GM21360 (cell line): Measurements from ENCODE around the gene VPS52.

Experiments
- ATAC-seq: cut with Tn5 transposase; IDR thresholded peaks from one replicate; pipeline ENCODE4 v1.9.1; 2021; ENCODE audit warnings: mild to moderate bottlenecking, moderate library complexity; ENCODE audit not compliant: unreplicated experiment

VPS52 gene

DNA sequence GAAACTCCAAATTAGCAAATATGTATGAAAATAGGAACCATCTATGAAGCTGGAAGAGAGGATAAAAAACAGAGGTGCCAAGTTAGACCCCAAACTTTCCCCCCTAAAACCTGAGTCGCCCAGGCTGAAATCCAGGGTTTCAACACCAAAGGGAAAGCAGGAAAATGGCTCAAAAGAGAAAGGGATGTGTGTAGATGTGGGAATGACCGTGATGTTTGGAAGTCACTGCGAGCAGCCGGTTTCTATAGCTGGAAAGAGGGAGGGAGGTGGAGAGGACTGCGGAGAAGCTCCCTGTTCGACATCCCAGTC is 58.9 kb downstream of the VPS52 start:
- no peak for ATAC-seq

DNA sequence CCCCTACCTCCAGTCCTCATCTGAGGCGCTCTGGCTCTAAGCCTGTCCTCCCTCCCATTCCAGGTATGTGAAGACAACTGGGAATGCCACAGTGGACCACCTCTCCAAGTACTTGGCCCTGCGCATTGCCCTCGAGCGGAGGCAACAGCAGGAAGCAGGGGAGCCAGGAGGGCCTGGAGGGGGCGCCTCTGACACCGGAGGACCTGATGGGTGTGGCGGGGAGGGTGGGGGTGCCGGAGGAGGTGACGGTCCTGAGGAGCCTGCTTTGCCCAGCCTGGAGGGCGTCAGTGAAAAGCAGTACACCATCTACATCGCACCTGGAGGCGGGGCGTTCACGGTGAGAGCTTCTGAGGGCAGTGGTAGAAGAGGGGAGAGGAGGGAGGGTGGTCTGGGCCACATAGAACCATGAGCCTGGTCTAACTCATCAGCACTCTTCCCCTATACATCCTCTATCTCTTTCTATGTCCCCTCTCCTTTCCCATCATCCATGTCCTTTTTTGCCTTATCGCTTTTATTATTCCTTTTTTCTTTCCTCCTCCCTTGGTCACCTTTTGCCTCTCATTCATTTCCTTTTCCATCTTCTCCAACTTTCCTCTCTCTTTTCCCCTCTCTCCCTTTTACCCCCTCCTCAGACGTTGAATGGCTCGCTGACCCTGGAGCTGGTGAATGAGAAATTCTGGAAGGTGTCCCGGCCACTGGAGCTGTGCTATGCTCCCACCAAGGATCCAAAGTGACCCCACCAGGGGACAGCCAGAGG is 59.8 kb downstream of the VPS52 start:
- no peak for ATAC-seq

DNA sequence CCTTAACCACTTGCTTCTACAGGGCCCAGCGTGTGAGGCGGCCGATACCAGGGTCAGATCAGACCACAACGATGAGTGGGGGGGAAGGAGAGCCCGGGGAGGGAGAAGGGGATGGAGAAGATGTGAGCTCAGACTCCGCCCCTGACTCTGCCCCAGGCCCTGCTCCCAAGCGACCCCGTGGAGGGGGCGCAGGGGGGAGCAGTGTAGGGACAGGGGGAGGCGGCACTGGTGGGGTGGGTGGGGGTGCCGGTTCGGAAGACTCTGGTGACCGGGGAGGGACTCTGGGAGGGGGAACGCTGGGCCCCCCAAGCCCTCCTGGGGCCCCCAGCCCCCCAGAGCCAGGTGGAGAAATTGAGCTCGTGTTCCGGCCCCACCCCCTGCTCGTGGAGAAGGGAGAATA is 60.5 kb downstream of the VPS52 start:
- no peak for ATAC-seq

DNA sequence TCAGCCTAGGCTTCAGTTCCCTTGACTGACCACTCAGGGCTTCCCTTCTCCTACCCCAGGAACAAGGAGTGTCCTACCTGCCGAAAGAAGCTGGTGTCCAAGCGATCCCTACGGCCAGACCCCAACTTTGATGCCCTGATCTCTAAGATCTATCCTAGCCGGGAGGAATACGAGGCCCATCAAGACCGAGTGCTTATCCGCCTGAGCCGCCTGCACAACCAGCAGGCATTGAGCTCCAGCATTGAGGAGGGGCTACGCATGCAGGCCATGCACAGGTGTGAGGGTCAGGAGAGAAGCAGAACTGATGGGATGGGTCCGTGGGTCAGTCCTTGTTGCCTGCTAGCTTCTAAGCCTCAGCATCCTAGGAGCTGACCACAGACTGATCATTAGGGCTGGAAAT is 61.8 kb downstream of the VPS52 start:
- ATAC-seq: no peak

DNA sequence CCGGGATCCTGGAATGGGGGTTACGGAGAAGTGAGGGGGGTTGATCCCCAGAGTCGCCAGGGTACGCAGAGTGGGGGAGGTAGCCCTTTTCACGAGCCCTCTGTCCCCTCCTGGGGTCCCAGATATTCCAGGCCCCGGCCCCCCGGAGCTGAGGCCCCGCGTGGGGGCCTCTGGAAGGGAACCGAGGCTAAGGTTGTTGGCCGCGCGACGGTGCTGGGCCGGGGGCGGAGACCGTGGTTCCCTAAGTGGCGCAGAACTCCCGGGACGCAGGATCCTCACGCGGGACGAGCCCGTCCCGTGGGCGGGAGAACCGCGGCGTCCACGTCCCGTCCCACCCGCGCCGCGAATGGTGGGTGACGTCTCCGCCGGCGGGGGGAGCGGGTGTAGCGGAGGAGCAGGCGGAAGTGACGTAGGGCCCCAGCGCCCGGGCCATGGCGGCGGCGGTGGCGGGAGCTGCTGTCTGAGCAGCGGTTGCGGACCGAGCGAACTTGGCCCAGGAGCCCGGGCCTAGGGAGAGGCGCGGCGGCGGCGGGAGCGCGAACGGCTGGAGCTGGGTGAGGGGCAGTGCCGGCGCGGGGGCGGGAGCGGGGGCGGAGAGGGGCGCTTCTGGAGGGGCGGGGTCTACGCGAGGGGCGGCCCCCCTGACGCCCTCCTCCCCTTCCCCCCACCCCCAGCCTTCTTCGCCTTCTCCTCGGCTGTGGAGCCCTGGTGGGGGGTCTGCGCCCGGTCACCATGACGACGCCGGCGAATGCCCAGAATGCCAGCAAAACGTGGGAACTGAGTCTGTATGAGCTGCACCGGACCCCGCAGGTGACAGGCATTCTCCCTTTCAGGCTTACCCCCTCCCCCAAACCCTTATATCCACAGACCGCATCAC is 63.3 kb downstream of the VPS52 start, which contains the start of gene RING1:
Gene RING1, plus strand, starts transcription at position 410 of the 877 bp plus-strand sequence. Its CDS starts 323 bp downstream, at position 733.
- no peak for ATAC-seq

DNA sequence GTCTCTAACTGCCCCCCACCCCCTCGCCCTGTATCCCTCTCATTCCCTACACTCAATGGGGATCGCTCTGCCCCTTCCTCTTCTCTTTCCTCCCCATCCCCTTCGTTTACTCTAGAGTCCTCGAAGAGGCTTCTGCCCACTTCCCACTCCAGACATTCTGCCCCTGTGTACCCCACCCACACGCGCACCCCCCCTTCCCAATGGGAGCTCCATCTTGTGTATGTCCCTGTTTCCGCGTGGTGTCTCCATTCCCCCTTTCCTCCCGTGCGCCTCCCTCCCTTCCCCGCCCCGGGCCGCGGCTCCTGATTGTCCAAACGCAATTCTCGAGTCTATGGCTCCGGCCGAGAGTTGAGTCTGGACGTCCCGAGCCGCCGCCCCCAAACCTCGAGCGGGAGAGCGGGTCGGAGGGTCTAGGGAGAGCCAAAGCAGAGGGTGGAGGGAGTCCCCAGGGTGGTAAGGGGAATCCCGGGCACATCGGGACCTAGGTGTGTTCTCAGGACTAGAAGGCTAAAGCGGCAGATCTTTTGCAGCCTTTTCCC is 64.1 kb downstream of the VPS52 start:
- no peak for ATAC-seq

DNA sequence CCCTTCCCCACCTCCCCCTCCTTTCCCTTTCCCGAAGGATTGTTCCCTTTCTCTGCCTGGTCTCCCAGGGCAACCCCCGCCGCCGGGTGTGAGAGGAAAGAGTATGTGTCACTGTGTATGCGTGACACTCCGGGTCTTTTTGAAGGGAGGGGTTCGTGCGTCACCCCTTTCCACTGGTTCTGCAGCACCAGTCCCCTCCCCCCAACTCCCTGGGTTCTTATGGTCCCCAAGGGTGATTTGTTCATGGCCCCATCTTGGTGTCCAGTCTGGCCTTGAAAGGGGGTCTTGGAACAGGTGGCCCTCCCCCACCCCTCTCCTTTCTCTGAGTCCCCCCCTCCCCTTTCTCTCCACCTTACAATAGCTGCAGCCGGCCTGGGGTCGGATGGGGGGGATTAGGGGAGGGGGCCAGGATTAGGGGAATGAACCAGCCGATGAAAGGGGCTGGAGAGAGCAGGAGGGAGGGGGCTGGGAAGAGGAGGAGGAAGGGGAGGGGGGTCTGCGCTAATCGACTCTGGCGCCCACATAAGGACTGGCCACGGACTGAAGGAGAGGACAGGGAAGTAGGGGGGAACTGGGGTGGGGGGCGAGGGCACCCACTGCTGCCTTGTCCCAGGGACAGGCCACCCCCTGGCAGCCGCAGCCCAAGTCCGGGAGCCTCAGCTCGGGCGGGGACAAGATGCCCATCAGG is 64.7 kb downstream of the VPS52 start:
- ATAC-seq: no peak

DNA sequence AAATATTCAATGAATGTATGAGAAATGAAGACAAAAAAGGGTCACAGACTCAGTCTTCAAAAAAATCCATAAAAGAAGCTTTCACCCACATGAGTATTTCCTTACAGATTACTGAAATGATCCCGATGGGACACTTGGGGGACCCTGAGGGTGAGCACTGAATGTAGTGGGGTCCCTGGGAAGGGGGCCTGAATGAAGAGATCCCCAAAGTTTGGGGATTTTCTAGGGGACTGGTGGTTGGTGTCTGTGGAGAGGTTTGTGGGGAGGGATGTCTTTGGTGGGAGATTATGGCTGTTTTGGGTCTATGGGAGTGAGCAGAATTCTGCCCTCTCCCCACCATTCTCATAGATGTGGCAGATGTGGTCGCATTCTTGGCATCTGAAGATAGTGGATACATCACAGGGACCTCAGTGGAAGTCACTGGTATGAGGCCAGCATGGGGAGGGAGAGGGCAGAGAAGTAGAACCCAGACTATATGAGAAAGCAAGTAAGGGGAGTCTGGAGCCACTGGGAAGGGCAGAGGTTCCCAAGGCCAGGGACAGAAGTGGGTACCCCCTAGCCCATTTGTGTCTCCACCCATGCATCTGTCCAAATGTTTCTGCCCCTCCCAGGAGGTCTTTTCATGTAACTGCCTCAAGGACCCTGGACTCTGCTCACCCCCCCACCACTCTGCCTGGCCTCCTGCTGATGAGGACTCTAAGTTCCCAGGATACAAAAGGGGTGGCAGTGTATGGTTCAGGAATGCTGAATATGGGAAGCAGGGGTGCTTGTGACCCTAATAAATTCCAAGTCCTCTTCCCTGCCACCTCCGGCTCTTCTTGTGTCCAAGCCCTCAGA is 65.4 kb downstream of the VPS52 start:
- no peak for ATAC-seq

DNA sequence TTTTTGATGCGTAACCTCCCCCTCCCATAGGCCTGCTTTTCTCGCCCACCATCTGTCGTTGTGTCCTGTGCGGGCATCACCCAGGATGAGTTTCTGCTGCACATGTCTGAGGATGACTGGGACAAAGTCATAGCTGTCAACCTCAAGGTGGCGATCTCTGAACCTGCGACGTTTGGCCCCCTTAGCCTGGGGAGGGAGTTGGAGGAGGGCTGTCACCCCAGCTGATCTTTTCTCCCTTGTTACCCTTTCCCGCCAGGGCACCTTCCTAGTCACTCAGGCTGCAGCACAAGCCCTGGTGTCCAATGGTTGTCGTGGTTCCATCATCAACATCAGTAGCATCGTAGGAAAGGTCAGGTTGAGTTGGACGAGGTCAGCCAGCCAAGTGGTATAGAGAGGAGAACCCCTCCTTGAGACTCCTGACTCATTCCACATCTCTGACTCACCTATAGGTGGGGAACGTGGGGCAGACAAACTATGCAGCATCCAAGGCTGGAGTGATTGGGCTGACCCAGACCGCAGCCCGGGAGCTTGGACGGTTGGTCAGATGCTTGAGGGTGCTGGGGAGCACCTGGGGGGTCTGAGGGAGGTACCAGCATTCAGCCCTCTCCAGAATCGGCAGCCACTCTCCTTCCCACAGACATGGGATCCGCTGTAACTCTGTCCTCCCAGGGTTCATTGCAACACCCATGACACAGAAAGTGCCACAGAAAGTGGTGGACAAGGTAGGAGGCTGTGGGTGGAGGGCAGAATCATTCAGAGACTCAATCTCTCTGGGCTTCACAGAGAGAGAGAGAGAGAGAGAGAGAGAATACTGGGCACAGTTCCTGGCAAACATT is 66.3 kb downstream of the VPS52 start:
- ATAC-seq: no peak

DNA sequence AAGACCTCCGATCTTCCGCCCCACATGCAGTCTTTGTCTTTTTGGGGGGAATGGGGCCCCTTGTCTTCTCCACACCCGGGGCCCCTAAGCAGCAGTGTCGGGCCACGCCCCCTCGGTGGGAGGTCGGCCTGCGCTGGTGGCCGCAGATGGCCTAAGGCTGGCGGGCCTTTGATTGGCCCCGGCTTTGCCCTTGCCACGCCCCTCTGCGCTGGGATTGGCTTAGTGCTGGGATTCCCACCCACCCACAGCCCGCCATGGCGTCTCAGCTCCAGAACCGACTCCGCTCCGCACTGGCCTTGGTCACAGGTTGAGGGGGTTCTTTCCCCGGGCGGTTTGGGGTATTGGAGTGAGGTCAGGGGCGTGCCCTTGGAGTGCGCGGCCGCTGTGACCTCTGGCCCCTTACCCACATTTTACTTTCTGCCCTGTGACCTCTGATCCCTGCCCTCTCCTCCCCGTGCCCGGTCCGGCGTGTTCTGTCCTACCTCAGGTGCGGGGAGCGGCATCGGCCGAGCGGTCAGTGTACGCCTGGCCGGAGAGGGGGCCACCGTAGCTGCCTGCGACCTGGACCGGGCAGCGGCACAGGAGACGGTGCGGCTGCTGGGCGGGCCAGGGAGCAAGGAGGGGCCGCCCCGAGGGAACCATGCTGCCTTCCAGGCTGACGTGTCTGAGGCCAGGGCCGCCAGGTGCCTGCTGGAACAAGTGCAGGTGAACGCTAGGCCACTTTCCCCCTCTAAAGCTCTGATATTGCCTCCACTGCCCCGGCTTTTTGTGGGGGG is 67.1 kb downstream of the VPS52 start, which contains the start of gene HSD17B8:
Gene HSD17B8, plus strand, starts transcription at position 241 of the 776 bp plus-strand sequence. Its CDS starts 14 bp downstream, at position 255.
- peak; percentile 35 for ATAC-seq

DNA sequence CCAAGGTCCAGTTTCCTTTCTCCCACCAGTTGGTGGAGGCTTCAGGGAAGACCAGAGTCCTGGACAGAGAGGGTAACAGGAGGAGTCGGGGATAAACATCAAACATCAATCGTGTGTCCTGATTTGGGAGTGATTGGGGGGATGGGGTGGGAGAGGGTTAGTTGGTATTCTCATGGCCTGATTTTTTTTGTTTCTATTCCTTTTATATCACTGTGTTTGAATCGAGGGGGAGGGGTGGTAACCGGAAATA is 67.6 kb downstream of the VPS52 start:
- no peak for ATAC-seq

DNA sequence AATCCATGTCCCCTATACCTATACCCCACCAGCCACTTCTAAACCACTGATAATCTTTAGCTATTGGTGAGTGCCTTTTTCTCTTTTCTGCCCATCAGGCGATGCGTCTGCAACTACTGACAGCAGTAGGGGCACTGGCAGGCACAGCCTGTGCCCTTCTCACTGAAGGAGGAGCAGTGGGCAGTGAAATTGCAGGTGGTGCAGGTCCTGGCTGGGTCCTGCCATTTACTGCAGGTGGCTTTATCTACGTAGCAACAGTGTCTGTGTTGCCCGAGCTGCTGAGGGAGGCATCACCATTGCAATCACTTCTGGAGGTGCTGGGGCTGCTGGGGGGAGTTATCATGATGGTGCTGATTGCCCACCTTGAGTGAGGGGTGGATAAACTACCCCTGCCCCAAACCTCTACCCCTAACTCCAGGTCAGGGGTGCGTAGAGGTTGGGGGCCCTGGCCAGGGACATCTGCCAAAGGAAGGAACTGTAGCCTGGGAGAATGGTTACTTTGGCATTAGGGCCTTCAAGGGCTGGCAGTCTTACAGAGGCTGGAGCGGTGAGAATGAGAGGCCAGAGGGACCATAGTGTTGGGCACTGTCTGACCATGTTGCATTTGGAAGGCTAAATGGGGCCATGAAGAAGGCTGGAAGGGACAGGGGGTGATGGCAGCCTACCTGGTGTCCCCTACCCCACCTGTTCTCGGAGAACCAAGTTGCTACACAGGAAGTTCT is 68.1 kb downstream of the VPS52 start:
- no peak for ATAC-seq

DNA sequence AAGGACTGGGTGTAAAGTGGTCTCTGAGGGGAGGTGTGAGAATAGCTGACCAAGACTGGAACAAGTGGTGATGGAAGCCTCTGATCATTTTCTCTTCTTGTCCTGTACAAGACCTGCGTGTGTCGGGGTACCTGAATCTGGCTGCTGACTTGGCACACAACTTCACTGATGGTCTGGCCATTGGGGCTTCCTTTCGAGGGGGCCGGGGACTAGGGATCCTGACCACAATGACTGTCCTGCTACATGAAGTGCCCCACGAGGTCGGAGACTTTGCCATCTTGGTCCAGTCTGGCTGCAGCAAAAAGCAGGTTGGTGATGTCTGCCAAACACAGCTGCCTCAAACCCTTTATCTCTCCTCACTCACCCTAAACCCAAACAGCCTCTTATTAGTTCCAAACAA is 68.9 kb downstream of the VPS52 start:
- no peak for ATAC-seq

DNA sequence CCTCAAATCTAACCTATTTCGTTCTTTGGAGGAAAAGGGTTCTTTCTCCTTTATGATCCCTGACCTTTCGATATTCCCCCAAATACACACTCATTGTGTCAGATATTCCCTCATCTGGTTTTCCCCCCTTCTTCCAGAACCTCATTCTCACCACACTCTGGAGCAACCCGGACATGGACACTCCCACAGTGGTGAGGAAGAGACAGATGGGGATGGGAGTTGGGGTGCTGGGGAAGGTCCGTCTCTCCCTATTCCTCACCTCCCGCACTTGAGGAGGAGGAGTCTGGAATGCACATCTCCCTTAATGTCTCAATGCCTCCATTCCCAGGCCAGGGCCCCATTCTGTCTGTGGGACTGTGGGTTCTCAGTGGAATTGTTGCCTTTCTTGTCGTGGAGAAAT is 69.7 kb downstream of the VPS52 start:
- ATAC-seq: no peak

DNA sequence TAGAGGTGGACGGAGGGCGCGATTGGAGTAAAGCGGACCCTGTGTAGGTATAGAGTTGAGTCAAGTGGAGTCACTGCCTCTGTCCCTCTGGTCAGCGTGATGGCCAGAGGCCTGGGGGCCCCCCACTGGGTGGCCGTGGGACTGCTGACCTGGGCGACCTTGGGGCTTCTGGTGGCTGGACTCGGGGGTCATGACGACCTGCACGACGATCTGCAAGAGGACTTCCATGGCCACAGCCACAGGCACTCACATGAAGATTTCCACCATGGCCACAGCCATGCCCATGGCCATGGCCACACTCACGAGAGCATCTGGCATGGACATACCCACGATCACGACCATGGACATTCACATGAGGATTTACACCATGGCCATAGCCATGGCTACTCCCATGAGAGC is 70.5 kb downstream of the VPS52 start:
- ATAC-seq: no peak
